ENCODE results near the gene TNFAIP8L2.

The TNFAIP8L2 gene

GRCh38 chr1:151132335-151133017, 24.0 kb upstream of the TNFAIP8L2 start:
- Histone ChIP-seq H3K4me3 (no peak overlapping the region), H3K36me3 (peaks cover 32 to 69% (median 59%) of the 10 kb centered on the region in 11 experiments), H3K27ac (no peak overlapping the region), H3K4me1 (peaks cover 0 to 12% (median 4%) of the 10 kb centered on the region in 10 experiments; a peak in 4 of 20 replicates), H3K27me3 (peaks cover 0 to 14% (median 0%) of the 10 kb centered on the region in 11 experiments; a peak in 4 of 22 replicates), H3K4me2 (no peak overlapping the region), H3K9me3 (replicated peaks in 1 of 11) (no peaks in the 10 kb centered on the region), H3K9ac (no peak overlapping the region), H4K20me1 (peaks cover 0 to 58% (median 29%) of the 10 kb centered on the region in 11 experiments; a peak in 13 of 22 replicates)
- no peak for TF ChIP-seq Cebpa-rat (IDR thresholded peaks at IDR 0.05)

- Histone ChIP-seq H3K9ac (no peak overlapping the region), H3K4me3 (no peak overlapping the region)
These were observed 23.2 kb upstream of the TNFAIP8L2 start for GRCh38 chr1:151133018-151133806.

DNA sequence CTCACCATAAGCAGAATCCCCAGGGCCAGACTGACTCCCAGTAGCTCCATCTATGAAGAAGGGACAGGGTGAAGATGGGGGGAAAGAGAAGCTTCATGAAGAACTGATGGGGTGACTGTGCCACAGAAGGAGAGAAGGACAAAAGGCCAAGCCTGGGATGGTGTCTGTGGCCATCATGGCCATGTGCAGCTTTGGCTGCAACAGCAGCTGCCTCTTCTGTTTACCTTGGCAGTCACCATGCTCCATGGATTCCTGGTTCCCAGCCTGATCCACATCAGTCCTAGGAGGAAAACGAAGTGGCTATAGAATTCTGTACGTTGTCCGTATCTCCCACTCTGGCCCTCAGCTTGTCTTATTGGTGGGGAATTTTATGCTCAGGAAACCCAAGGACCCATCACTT, 22.1 kb upstream of the TNFAIP8L2 start:
- no peak for TF ChIP-seq Cebpa-rat (IDR thresholded peaks at IDR 0.05)
- no peak overlapping the region for H3K27ac ChIP-seq
- H3K4me1 ChIP-seq, result peaks cover 0 to 12% (median 4%) of the 10 kb centered on the region in 10 experiments; a peak in 4 of 20 replicates
- H4K20me1 ChIP-seq, result peaks cover 0 to 75% (median 43%) of the 10 kb centered on the region in 11 experiments; a peak in 14 of 22 replicates
- peaks cover 44 to 88% (median 78%) of the 10 kb centered on the region in 11 experiments for H3K36me3 ChIP-seq
- no peaks in the 10 kb centered on the region for H3K9me3 ChIP-seq (replicated peaks in 1 of 11)
- no peak overlapping the region for H3K4me3 ChIP-seq
- no peak overlapping the region for H3K4me2 ChIP-seq
- peaks cover 0 to 14% (median 0%) of the 10 kb centered on the region in 11 experiments; a peak in 4 of 22 replicates for H3K27me3 ChIP-seq
- H3K9ac ChIP-seq, result peak overlapping the region in 1 of 11 experiments; percentile 33; a peak in 2 of 22 replicates

More at GRCh38 chr1:151133018-151133806, 23.2 kb upstream of the TNFAIP8L2 start:
- H3K4me2 ChIP-seq, result no peak overlapping the region
- H3K4me1 ChIP-seq, result peaks cover 0 to 12% (median 4%) of the 10 kb centered on the region in 10 experiments; a peak in 4 of 20 replicates
- H3K9me3 ChIP-seq (replicated peaks in 1 of 11), result no peaks in the 10 kb centered on the region
- H3K27ac ChIP-seq, result no peak overlapping the region
- TF ChIP-seq Cebpa-rat (IDR thresholded peaks at IDR 0.05), result no peak
- H3K36me3 ChIP-seq, result peaks cover 37 to 76% (median 66%) of the 10 kb centered on the region in 11 experiments
- peaks cover 0 to 65% (median 37%) of the 10 kb centered on the region in 11 experiments; a peak in 14 of 22 replicates for H4K20me1 ChIP-seq
- peaks cover 0 to 14% (median 0%) of the 10 kb centered on the region in 11 experiments; a peak in 4 of 22 replicates for H3K27me3 ChIP-seq

GRCh38 chr1:151134991-151135390, 21.5 kb upstream of the TNFAIP8L2 start:
- Histone ChIP-seq H3K27me3 (peaks cover 0 to 14% (median 0%) of the 10 kb centered on the region in 11 experiments; a peak in 4 of 22 replicates), H3K4me2 (no peak overlapping the region), H3K27ac (no peak overlapping the region), H3K9ac (peak overlapping the region in 3 of 11 experiments; percentile 1 to 33 (median 11); a peak in 3 of 22 replicates), H3K4me3 (no peak overlapping the region), H4K20me1 (peaks cover 0 to 81% (median 49%) of the 10 kb centered on the region in 11 experiments; a peak in 14 of 22 replicates), H3K36me3 (peaks cover 50 to 94% (median 84%) of the 10 kb centered on the region in 11 experiments), H3K4me1 (peaks cover 0 to 12% (median 4%) of the 10 kb centered on the region in 10 experiments; a peak in 6 of 20 replicates), H3K9me3 (replicated peaks in 1 of 11) (no peaks in the 10 kb centered on the region)
- no peak for TF ChIP-seq Cebpa-rat (IDR thresholded peaks at IDR 0.05)

- peaks cover 50 to 99% (median 91%) of the 10 kb centered on the region in 11 experiments for H3K36me3 ChIP-seq
- TF ChIP-seq Cebpa-rat (IDR thresholded peaks at IDR 0.05), result no peak
- H3K4me1 ChIP-seq, result peaks cover 0 to 18% (median 6%) of the 10 kb centered on the region in 10 experiments; a peak in 6 of 20 replicates
These were observed 20.7 kb upstream of the TNFAIP8L2 start for GRCh38 chr1:151135433-151136385.

GRCh38 chr1:151137789-151138188, 18.7 kb upstream of the TNFAIP8L2 start:
- H3K4me2 ChIP-seq, result no peak overlapping the region
- H3K36me3 ChIP-seq, result peaks cover 50 to 100% (median 96%) of the 10 kb centered on the region in 11 experiments
- H3K4me3 ChIP-seq, result no peak overlapping the region
- no peak overlapping the region for H3K27ac ChIP-seq
- peaks cover 6 to 22% (median 18%) of the 10 kb centered on the region in 10 experiments for H3K4me1 ChIP-seq
- H4K20me1 ChIP-seq, result peaks cover 0 to 91% (median 46%) of the 10 kb centered on the region in 11 experiments; a peak in 15 of 22 replicates
- H3K27me3 ChIP-seq, result no peaks in the 10 kb centered on the region
- no peak overlapping the region for H3K9ac ChIP-seq
- H3K9me3 ChIP-seq (replicated peaks in 1 of 11), result no peaks in the 10 kb centered on the region
- TF ChIP-seq Cebpa-rat (IDR thresholded peaks at IDR 0.05), result no peak

More at GRCh38 chr1:151135433-151136385, 20.7 kb upstream of the TNFAIP8L2 start:
- Histone ChIP-seq H3K4me2 (no peak overlapping the region), H3K27ac (no peak overlapping the region), H3K27me3 (peaks cover 0 to 11% (median 0%) of the 10 kb centered on the region in 11 experiments; a peak in 4 of 22 replicates), H4K20me1 (peaks cover 0 to 88% (median 55%) of the 10 kb centered on the region in 11 experiments; a peak in 14 of 22 replicates), H3K9me3 (replicated peaks in 1 of 11) (no peaks in the 10 kb centered on the region), H3K4me3 (no peak overlapping the region), H3K9ac (peak overlapping the region in 3 of 11 experiments; percentile 1 to 18 (median 11); a peak in 3 of 22 replicates)

DNA sequence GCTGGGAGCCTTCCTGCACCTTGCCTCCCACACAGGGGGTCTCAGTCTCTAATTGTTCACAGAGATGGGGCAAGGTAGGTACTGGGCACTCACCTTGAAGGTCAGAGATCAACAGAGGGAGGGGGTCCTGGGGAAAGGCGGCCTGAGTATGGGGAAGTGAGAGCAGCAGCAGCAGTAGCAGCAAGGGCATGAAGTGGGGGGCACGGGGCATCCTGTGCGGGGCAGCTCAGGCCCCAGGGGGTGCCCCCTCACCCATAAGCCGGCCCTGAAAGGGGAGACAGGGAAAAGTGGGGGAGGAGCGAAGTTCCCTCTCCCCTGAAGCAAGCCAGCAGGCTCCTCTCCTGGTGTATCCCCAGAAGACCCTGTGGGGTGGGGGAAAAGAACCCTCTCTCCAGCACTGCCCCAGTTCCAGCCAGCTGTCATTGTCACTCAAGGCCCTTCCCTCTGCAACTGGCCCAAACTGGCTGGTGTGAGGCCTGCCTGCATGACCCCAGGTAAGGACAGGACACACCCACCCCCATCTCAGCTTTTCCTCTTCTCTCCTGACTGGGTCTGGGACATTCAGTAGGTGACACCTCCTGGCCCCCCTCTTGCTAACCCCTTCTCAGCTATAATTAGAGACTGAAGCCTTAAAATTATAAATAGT, 13.9 kb upstream of the TNFAIP8L2 start:
- peak overlapping the region; percentile 91 to 99 (median 97) for H3K4me2 ChIP-seq
- TF ChIP-seq Cebpa-rat (IDR thresholded peaks at IDR 0.05), result no peak
- peaks cover 17 to 52% (median 49%) of the 10 kb centered on the region in 11 experiments; a peak in 21 of 22 replicates for H3K36me3 ChIP-seq
- H4K20me1 ChIP-seq, result peaks cover 0 to 80% (median 27%) of the 10 kb centered on the region in 11 experiments; a peak in 11 of 22 replicates
- H3K9ac ChIP-seq, result peak overlapping the region; percentile 49 to 91 (median 85); a peak in 18 of 22 replicates
- H3K4me1 ChIP-seq, result peaks cover 41 to 56% (median 48%) of the 10 kb centered on the region in 10 experiments
- peak overlapping the region in 9 of 11 experiments; percentile 65 to 83 (median 80); a peak in 16 of 22 replicates for H3K27ac ChIP-seq
- no peaks in the 10 kb centered on the region for H3K9me3 ChIP-seq (replicated peaks in 1 of 11)
- peak overlapping the region in 7 of 10 experiments; percentile 85 to 97 (median 91); a peak in 13 of 20 replicates for H3K4me3 ChIP-seq
- no peaks in the 10 kb centered on the region for H3K27me3 ChIP-seq
